Esophagus squamous epithelium (tissue), 4 donors: ENCODE measurements around the gene EMCN.

ENCODE experiments used
- CTCF ChIP-seq, 6 experiments: fragments of 450-650 bp in 4 of 6; fragments of 200-600 bp in 2 of 6; sonication (generic) in 2 of 6; IDR thresholded peaks; one replicate each; pipeline ENCODE4 v1.5.1; 2016 to 2019; ENCODE audit warnings: antibody characterized with exemption in 6 of 6, mild to moderate bottlenecking in 4 of 6, moderate library complexity in 4 of 6
- POLR2A ChIP-seq, 4 donors: fragments of 450-650 bp; IDR thresholded peaks; one replicate each; pipeline ENCODE4 v1.6.1; 2017; ENCODE audit warnings: antibody characterized with exemption in 4 of 4, mild to moderate bottlenecking in 4 of 4, moderate library complexity in 3 of 4

GRCh38 chr4:100555611-100556337, 38.0 kb upstream of the EMCN start:
- TF ChIP-seq CTCF (IDR thresholded peaks at IDR 0.05) (no peak), POLR2A (IDR thresholded peaks at IDR 0.05) (no peak)
